ENCODE measurements around the gene MBNL2.

Gene MBNL2

GRCh38 chr13:97353927-97354675 lies 132.0 kb downstream of the MBNL2 start:
- DNase-seq: no peak

- DNase-seq: no peak
These were observed 132.7 kb downstream of the MBNL2 start for GRCh38 chr13:97354808-97355207.

- no peak for DNase-seq
These were observed 134.5 kb downstream of the MBNL2 start for GRCh38 chr13:97356592-97356991.

GRCh38 chr13:97359181-97360057 lies 137.3 kb downstream of the MBNL2 start:
- peak; percentile 67 to 73 for DNase-seq

- DNase-seq: no peak
These were observed 138.5 kb downstream of the MBNL2 start for GRCh38 chr13:97360610-97361009.

- no peak for DNase-seq
These were observed 141.9 kb downstream of the MBNL2 start for GRCh38 chr13:97364031-97364430.

- no peak for DNase-seq
These were observed 142.7 kb downstream of the MBNL2 start for GRCh38 chr13:97364827-97365226.

- DNase-seq: no peak
These were observed 144.1 kb downstream of the MBNL2 start for GRCh38 chr13:97366172-97366688.

GRCh38 chr13:97367016-97367822 lies 145.1 kb downstream of the MBNL2 start:
- DNase-seq: no peak

GRCh38 chr13:97369261-97369893 lies 147.2 kb downstream of the MBNL2 start:
- no peak for DNase-seq

- no peak for DNase-seq
These were observed 149.5 kb downstream of the MBNL2 start for GRCh38 chr13:97371486-97372109.

- DNase-seq: no peak
These were observed 150.8 kb downstream of the MBNL2 start for GRCh38 chr13:97372936-97373335.

- no peak for DNase-seq
These were observed 151.7 kb downstream of the MBNL2 start for GRCh38 chr13:97373787-97374186.

GRCh38 chr13:97376981-97377380 lies 154.8 kb downstream of the MBNL2 start:
- DNase-seq: no peak

GRCh38 chr13:97379386-97379785 lies 157.3 kb downstream of the MBNL2 start:
- DNase-seq: no peak

GRCh38 chr13:97380696-97381095 lies 158.6 kb downstream of the MBNL2 start:
- no peak for DNase-seq

- no peak for DNase-seq
These were observed 159.1 kb downstream of the MBNL2 start for GRCh38 chr13:97381189-97381588.

- DNase-seq: no peak
These were observed 160.1 kb downstream of the MBNL2 start for GRCh38 chr13:97382276-97382675.

GRCh38 chr13:97384371-97384770 lies 162.2 kb downstream of the MBNL2 start:
- no peak for DNase-seq

- no peak for DNase-seq
These were observed 163.0 kb downstream of the MBNL2 start for GRCh38 chr13:97385146-97385545.

GRCh38 chr13:97385854-97386253 lies 163.7 kb downstream of the MBNL2 start:
- no peak for DNase-seq

Measured in NCI-H2081 (cell line).